Glutamatergic neuron (in vitro differentiated cells): ENCODE results near the gene GRAMD1B. TPM values are rescaled to one million over a fixed set of nuclear protein-coding genes. Genes with fewer than 3 reads are reported as not detected.

Source experiments
- DNase-seq: peaks from one replicate; pipeline ENCODE4 v3.0.0; 2022
- H3K27ac Mint-ChIP-seq: one replicate; pipeline ENCODE4 v1.8.0; 2020; ENCODE audit warnings: mild to moderate bottlenecking, mixed read lengths, inconsistent platforms; ENCODE audit not compliant: unreplicated experiment
- H3K27me3 Mint-ChIP-seq: one replicate; pipeline ENCODE4 v1.8.0; 2020; ENCODE audit warnings: mild to moderate bottlenecking, moderate library complexity, mixed read lengths, inconsistent platforms; ENCODE audit not compliant: unreplicated experiment
- H3K36me3 Mint-ChIP-seq: one replicate; pipeline ENCODE4 v1.8.0; 2020; ENCODE audit warnings: mild to moderate bottlenecking, mixed read lengths, inconsistent platforms; ENCODE audit not compliant: unreplicated experiment
- H3K4me1 Mint-ChIP-seq: one replicate; pipeline ENCODE4 v1.8.0; 2020; ENCODE audit warnings: mild to moderate bottlenecking, low read depth, mixed read lengths, inconsistent platforms; ENCODE audit not compliant: unreplicated experiment
- H3K4me3 Mint-ChIP-seq: one replicate; pipeline ENCODE4 v1.8.0; 2020; ENCODE audit warnings: mild to moderate bottlenecking, mixed read lengths, inconsistent platforms; ENCODE audit not compliant: unreplicated experiment
- H3K9me3 Mint-ChIP-seq: one replicate; pipeline ENCODE4 v1.8.0; 2020; ENCODE audit warnings: mild to moderate bottlenecking, moderate library complexity, mixed read lengths, inconsistent platforms; ENCODE audit not compliant: unreplicated experiment
- microRNA-seq: library from miRNA; unstranded; fragments of <30 nt; microRNA quantifications from one replicate; pipeline ENCODE4, GENCODE V29; 2020; ENCODE audit not compliant: unreplicated experiment
- total RNA-seq: library from RNA; stranded (reverse); fragmentation: NEBNext Ultra II Directional; extraction: Animal tissue kit (Norgen Biotek cat#: 25700); gene quantifications from one replicate; pipeline ENCODE4 v1.2.1, GENCODE V29; 2021; ENCODE audit not compliant: unreplicated experiment
- TF ChIP-seq, protein P1 (sequence below): fragments of 200-600 bp; sonication (generic); IDR thresholded peaks from one replicate; pipeline ENCODE4 v1.5.0; 2021; ENCODE audit not compliant: partially characterized antibody, unreplicated experiment

The GRAMD1B gene
- total RNA-seq, 1 donor from 2014 or later = 12.2 TPM

DNA sequence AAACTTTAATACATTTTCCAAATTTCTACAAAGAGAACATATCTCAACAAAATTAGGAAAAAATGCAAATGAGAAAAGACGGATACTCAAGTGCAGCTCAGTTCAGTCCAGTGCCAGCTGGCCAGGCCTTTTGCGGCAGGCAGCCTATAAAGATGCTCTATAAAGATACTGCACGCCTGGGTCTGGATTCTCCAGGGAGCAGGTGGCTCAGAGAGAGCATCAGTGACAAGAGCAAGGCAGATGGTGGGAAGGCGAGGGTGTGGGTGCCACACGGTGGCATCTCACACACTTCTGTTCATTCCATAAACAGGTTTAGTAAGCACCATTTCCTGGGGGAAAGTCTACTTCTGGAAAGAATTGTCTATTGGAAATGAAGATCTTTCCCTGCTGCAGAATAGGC lies 242.5 kb downstream of the GRAMD1B start:
- DNase-seq = peak; percentile 37
- Mint-ChIP-seq H3K4me1 (peaks cover 9% of the 10 kb centered on the region), H3K27ac (peak overlapping the region; percentile 62), H3K4me3 (no peak overlapping the region), H3K27me3 (no peaks in the 10 kb centered on the region), H3K36me3 (no peaks in the 10 kb centered on the region), H3K9me3 (no peaks in the 10 kb centered on the region)
- TF ChIP-seq, protein P1, sequence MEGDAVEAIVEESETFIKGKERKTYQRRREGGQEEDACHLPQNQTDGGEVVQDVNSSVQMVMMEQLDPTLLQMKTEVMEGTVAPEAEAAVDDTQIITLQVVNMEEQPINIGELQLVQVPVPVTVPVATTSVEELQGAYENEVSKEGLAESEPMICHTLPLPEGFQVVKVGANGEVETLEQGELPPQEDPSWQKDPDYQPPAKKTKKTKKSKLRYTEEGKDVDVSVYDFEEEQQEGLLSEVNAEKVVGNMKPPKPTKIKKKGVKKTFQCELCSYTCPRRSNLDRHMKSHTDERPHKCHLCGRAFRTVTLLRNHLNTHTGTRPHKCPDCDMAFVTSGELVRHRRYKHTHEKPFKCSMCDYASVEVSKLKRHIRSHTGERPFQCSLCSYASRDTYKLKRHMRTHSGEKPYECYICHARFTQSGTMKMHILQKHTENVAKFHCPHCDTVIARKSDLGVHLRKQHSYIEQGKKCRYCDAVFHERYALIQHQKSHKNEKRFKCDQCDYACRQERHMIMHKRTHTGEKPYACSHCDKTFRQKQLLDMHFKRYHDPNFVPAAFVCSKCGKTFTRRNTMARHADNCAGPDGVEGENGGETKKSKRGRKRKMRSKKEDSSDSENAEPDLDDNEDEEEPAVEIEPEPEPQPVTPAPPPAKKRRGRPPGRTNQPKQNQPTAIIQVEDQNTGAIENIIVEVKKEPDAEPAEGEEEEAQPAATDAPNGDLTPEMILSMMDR = no peak

DNA sequence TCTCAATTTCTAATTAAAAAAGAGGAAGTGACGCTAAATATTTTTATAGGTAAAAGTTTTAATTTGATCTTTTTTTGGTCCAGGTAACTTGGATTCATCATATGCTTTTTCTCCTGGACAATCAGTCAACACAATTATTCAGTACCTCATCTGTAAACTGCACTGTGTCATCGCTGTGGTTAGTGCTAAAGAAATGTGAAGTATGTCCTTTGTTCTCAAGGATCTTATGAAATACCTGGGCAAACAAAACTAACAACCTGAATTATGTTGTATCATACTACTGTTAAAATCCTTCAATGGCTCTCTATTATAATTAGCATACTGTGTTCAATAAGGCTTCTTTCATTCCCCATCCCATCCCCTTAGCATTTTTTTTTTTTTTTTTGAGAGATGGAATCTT lies 244.2 kb downstream of the GRAMD1B start:
- no peak overlapping the region for H3K4me3 Mint-ChIP-seq
- TF ChIP-seq, protein P1 = no peak
- no peak overlapping the region for H3K27ac Mint-ChIP-seq

More for the DNA sequence above, 244.2 kb downstream of the GRAMD1B start:
- H3K9me3 Mint-ChIP-seq = no peaks in the 10 kb centered on the region
- no peaks in the 10 kb centered on the region for H3K36me3 Mint-ChIP-seq
- no peaks in the 10 kb centered on the region for H3K27me3 Mint-ChIP-seq
- H3K4me1 Mint-ChIP-seq = peaks cover 9% of the 10 kb centered on the region
- DNase-seq = no peak

Small RNA genes lying within 50 kb of the gene (microRNA-seq; reads per million reads assigned to microRNA genes)
- not detected for gene MIR4493

Other genes with a start within 250 kb of the GRAMD1B start
- gene CLMP, start 235.0 kb upstream of the GRAMD1B start, total RNA-seq = 24.2 TPM
- gene SCN3B, start 224.4 kb downstream of the GRAMD1B start, total RNA-seq = 118 TPM